ENCODE measurements around the gene PERM1. TPM values are rescaled to one million over a fixed set of nuclear protein-coding genes. Genes with fewer than 3 reads are reported as not detected.
A peak's percentile ranks its signal among the peaks of the same experiment; 100 is the strongest.

The PERM1 gene
- total and polyA plus RNA-seq, 2 of the 13 experiments (the other 11 are each of a cell fraction or from before 2014, with no cell fraction given) = 0.04 to 0.29 TPM

DNA sequence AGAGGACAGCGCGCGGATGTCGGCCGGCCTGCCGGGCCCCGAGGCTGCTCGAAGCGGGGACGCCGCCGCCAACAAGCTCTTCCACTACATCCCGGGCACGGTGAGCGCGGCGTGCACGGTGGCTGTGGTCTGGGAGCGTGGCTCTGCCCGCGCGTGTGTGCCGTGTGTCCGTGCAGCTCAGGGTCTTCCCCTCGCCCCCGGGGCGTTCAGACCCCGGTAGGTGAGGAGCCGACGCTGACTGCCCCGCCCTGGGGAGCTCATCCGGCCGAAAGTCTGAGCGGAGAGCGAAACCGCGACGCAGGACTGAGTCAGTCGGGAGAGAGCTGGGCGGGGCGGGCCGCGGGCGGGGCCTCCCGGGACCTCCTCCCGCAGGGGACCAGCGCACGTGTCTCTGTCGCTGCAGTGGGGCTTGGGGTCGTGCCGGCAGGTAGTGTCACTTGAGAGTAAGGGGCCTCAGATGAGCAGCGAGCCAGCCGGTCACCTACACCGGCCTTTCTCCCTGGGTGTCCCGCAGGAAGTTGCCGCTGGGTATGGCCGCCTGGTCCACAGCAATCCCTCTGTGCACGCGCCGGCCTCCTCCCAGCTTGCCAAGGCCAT, 15.1 kb downstream of the PERM1 start (continued):
- TF ChIP-seq MTF2 (CRISPR knock-in tag; IDR thresholded peaks at IDR 0.05; ENCODE audit: borderline replicate concordance) (no peak), KDM2A (CRISPR knock-in tag; IDR thresholded peaks at IDR 0.05; ENCODE audit: borderline replicate concordance, low read depth) (peak; percentile 83), ARNTL (CRISPR knock-in tag; IDR thresholded peaks at IDR 0.05) (no peak), EHMT2 (IDR thresholded peaks at IDR 0.05; ENCODE audit: borderline replicate concordance, low read depth, low read length) (no peak), FOXK2 (IDR thresholded peaks at IDR 0.05) (no peak), BCL6 (CRISPR knock-in tag; IDR thresholded peaks at IDR 0.05) (peak; percentile 38), MBNL3 (CRISPR knock-in tag; conservative IDR thresholded peaks at IDR 0.05) (no peak), BORCS8-MEF2B (CRISPR knock-in tag; IDR thresholded peaks at IDR 0.05) (no peak), ZNF709 (CRISPR knock-in tag; IDR thresholded peaks at IDR 0.05) (no peak), EED (CRISPR knock-in tag; IDR thresholded peaks at IDR 0.05) (peak; percentile 84; the same call in 1 of the 2 replicates), ZNF552 (CRISPR knock-in tag; IDR thresholded peaks at IDR 0.05; ENCODE audit: borderline replicate concordance) (no peak), SP5 (CRISPR knock-in tag; IDR thresholded peaks at IDR 0.05; ENCODE audit: borderline replicate concordance, low read depth) (peak; percentile 64; the same call in 1 of the 2 replicates), TP53 (CRISPR knock-in tag; conservative IDR thresholded peaks at IDR 0.05) (no peak), SP140L (CRISPR knock-in tag; IDR thresholded peaks at IDR 0.05; ENCODE audit: borderline replicate concordance) (no peak), ZNF558 (CRISPR knock-in tag; IDR thresholded peaks at IDR 0.05; ENCODE audit: borderline replicate concordance) (no peak), ZNF780A (CRISPR knock-in tag; IDR thresholded peaks at IDR 0.05) (no peak)
- TF ChIP-seq, protein P1, sequence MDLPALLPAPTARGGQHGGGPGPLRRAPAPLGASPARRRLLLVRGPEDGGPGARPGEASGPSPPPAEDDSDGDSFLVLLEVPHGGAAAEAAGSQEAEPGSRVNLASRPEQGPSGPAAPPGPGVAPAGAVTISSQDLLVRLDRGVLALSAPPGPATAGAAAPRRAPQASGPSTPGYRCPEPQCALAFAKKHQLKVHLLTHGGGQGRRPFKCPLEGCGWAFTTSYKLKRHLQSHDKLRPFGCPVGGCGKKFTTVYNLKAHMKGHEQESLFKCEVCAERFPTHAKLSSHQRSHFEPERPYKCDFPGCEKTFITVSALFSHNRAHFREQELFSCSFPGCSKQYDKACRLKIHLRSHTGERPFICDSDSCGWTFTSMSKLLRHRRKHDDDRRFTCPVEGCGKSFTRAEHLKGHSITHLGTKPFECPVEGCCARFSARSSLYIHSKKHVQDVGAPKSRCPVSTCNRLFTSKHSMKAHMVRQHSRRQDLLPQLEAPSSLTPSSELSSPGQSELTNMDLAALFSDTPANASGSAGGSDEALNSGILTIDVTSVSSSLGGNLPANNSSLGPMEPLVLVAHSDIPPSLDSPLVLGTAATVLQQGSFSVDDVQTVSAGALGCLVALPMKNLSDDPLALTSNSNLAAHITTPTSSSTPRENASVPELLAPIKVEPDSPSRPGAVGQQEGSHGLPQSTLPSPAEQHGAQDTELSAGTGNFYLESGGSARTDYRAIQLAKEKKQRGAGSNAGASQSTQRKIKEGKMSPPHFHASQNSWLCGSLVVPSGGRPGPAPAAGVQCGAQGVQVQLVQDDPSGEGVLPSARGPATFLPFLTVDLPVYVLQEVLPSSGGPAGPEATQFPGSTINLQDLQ (CRISPR knock-in tag; IDR thresholded peaks at IDR 0.05) = peak; percentile 19; the same call in 1 of the 2 replicates
- TF ChIP-seq, protein P2, sequence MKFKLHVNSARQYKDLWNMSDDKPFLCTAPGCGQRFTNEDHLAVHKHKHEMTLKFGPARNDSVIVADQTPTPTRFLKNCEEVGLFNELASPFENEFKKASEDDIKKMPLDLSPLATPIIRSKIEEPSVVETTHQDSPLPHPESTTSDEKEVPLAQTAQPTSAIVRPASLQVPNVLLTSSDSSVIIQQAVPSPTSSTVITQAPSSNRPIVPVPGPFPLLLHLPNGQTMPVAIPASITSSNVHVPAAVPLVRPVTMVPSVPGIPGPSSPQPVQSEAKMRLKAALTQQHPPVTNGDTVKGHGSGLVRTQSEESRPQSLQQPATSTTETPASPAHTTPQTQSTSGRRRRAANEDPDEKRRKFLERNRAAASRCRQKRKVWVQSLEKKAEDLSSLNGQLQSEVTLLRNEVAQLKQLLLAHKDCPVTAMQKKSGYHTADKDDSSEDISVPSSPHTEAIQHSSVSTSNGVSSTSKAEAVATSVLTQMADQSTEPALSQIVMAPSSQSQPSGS (CRISPR knock-in tag; IDR thresholded peaks at IDR 0.05) = no peak
- TF ChIP-seq, protein P3, sequence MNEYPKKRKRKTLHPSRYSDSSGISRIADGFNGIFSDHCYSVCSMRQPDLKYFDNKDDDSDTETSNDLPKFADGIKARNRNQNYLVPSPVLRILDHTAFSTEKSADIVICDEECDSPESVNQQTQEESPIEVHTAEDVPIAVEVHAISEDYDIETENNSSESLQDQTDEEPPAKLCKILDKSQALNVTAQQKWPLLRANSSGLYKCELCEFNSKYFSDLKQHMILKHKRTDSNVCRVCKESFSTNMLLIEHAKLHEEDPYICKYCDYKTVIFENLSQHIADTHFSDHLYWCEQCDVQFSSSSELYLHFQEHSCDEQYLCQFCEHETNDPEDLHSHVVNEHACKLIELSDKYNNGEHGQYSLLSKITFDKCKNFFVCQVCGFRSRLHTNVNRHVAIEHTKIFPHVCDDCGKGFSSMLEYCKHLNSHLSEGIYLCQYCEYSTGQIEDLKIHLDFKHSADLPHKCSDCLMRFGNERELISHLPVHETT (CRISPR knock-in tag; conservative IDR thresholded peaks at IDR 0.05) = peak; percentile 34; the same call in 1 of the 2 replicates
- TF ChIP-seq, protein P4, sequence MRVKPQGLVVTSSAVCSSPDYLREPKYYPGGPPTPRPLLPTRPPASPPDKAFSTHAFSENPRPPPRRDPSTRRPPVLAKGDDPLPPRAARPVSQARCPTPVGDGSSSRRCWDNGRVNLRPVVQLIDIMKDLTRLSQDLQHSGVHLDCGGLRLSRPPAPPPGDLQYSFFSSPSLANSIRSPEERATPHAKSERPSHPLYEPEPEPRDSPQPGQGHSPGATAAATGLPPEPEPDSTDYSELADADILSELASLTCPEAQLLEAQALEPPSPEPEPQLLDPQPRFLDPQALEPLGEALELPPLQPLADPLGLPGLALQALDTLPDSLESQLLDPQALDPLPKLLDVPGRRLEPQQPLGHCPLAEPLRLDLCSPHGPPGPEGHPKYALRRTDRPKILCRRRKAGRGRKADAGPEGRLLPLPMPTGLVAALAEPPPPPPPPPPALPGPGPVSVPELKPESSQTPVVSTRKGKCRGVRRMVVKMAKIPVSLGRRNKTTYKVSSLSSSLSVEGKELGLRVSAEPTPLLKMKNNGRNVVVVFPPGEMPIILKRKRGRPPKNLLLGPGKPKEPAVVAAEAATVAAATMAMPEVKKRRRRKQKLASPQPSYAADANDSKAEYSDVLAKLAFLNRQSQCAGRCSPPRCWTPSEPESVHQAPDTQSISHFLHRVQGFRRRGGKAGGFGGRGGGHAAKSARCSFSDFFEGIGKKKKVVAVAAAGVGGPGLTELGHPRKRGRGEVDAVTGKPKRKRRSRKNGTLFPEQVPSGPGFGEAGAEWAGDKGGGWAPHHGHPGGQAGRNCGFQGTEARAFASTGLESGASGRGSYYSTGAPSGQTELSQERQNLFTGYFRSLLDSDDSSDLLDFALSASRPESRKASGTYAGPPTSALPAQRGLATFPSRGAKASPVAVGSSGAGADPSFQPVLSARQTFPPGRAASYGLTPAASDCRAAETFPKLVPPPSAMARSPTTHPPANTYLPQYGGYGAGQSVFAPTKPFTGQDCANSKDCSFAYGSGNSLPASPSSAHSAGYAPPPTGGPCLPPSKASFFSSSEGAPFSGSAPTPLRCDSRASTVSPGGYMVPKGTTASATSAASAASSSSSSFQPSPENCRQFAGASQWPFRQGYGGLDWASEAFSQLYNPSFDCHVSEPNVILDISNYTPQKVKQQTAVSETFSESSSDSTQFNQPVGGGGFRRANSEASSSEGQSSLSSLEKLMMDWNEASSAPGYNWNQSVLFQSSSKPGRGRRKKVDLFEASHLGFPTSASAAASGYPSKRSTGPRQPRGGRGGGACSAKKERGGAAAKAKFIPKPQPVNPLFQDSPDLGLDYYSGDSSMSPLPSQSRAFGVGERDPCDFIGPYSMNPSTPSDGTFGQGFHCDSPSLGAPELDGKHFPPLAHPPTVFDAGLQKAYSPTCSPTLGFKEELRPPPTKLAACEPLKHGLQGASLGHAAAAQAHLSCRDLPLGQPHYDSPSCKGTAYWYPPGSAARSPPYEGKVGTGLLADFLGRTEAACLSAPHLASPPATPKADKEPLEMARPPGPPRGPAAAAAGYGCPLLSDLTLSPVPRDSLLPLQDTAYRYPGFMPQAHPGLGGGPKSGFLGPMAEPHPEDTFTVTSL (CRISPR knock-in tag; IDR thresholded peaks at IDR 0.05; ENCODE audit: borderline replicate concordance) = no peak
